ENCODE measurements around the gene LAMC1.
"Not testable (repeated sequence)": the region's sequence is repeated elsewhere in the genome, so short reads cannot be mapped to it uniquely, and the experiment has no call there.

Gene LAMC1

GRCh38 chr1:183114441-183114840 lies 91.2 kb downstream of the LAMC1 start:
- no peak for DNase-seq

- no peak for DNase-seq
These were observed 93.2 kb downstream of the LAMC1 start for GRCh38 chr1:183116416-183116815.

GRCh38 chr1:183121609-183122008 lies 98.4 kb downstream of the LAMC1 start:
- DNase-seq = no peak

GRCh38 chr1:183124259-183124658 lies 101.0 kb downstream of the LAMC1 start:
- peak; percentile 47 for DNase-seq

GRCh38 chr1:183125279-183125999 lies 102.2 kb downstream of the LAMC1 start:
- DNase-seq = no peak

GRCh38 chr1:183126000-183126366 lies 102.8 kb downstream of the LAMC1 start:
- DNase-seq = no peak

- no peak for DNase-seq
These were observed 103.3 kb downstream of the LAMC1 start for GRCh38 chr1:183126528-183126927.

GRCh38 chr1:183129921-183130690 lies 106.9 kb downstream of the LAMC1 start:
- no peak for DNase-seq

GRCh38 chr1:183131166-183131565 lies 107.9 kb downstream of the LAMC1 start:
- DNase-seq = no peak

GRCh38 chr1:183135336-183135735 lies 112.1 kb downstream of the LAMC1 start:
- DNase-seq = no peak

- DNase-seq = no peak
These were observed 114.6 kb downstream of the LAMC1 start for GRCh38 chr1:183137782-183138181.

GRCh38 chr1:183138301-183138700 lies 115.1 kb downstream of the LAMC1 start:
- no peak for DNase-seq

GRCh38 chr1:183139281-183139942 lies 116.2 kb downstream of the LAMC1 start:
- no peak for DNase-seq

GRCh38 chr1:183140633-183141032 lies 117.4 kb downstream of the LAMC1 start:
- DNase-seq = no peak

GRCh38 chr1:183142171-183142570 lies 119.0 kb downstream of the LAMC1 start:
- DNase-seq = no peak

- no peak for DNase-seq
These were observed 120.5 kb downstream of the LAMC1 start for GRCh38 chr1:183143576-183144315.

GRCh38 chr1:183144752-183145151 lies 121.5 kb downstream of the LAMC1 start:
- DNase-seq = no peak

- DNase-seq = no peak
These were observed 124.5 kb downstream of the LAMC1 start for GRCh38 chr1:183147735-183148134.

GRCh38 chr1:183148599-183148998 lies 125.4 kb downstream of the LAMC1 start:
- no peak for DNase-seq

- no peak for DNase-seq
These were observed 126.1 kb downstream of the LAMC1 start for GRCh38 chr1:183149273-183149672.

- not testable (repeated sequence) for DNase-seq
These were observed 126.8 kb downstream of the LAMC1 start for GRCh38 chr1:183150032-183150431.

GRCh38 chr1:183150445-183150844 lies 127.2 kb downstream of the LAMC1 start:
- DNase-seq = no peak

GRCh38 chr1:183152180-183152579 lies 129.0 kb downstream of the LAMC1 start:
- DNase-seq = no peak
